ENCODE data around the gene MRAP. TPM values are rescaled to one million over a fixed set of nuclear protein-coding genes. Genes with fewer than 3 reads are reported as not detected.

The MRAP gene
- total and polyA plus RNA-seq, 7 donors: 1.1 to 6.5 TPM; not detected in 5

- TF ChIP-seq POLR2A (IDR thresholded peaks at IDR 0.05) (no peak), EP300 (IDR thresholded peaks at IDR 0.05) (no peak), POLR2AphosphoS5 (IDR thresholded peaks at IDR 0.05) (no peak)
- TF ChIP-seq, protein P1, sequence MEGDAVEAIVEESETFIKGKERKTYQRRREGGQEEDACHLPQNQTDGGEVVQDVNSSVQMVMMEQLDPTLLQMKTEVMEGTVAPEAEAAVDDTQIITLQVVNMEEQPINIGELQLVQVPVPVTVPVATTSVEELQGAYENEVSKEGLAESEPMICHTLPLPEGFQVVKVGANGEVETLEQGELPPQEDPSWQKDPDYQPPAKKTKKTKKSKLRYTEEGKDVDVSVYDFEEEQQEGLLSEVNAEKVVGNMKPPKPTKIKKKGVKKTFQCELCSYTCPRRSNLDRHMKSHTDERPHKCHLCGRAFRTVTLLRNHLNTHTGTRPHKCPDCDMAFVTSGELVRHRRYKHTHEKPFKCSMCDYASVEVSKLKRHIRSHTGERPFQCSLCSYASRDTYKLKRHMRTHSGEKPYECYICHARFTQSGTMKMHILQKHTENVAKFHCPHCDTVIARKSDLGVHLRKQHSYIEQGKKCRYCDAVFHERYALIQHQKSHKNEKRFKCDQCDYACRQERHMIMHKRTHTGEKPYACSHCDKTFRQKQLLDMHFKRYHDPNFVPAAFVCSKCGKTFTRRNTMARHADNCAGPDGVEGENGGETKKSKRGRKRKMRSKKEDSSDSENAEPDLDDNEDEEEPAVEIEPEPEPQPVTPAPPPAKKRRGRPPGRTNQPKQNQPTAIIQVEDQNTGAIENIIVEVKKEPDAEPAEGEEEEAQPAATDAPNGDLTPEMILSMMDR (IDR thresholded peaks at IDR 0.05): no peak
Observed at GRCh38 chr21:32301596-32301995, 2.9 kb downstream of the MRAP start.

GRCh38 chr21:32302560-32302959 lies 3.9 kb downstream of the MRAP start:
- TF ChIP-seq POLR2AphosphoS5 (IDR thresholded peaks at IDR 0.05): no peak
- TF ChIP-seq, protein P1 (IDR thresholded peaks at IDR 0.05): no peak
- no peak for TF ChIP-seq POLR2A (IDR thresholded peaks at IDR 0.05)
- TF ChIP-seq EP300 (IDR thresholded peaks at IDR 0.05): no peak
- Histone ChIP-seq H3K27ac (no peak overlapping the region), H3K27me3 (no peaks in the 10 kb centered on the region), H3K4me3 (no peak overlapping the region), H3K4me1 (no peaks in the 10 kb centered on the region), H3K9me3 (no peaks in the 10 kb centered on the region), H3K36me3 (no peaks in the 10 kb centered on the region)
- intact Hi-C loops (cut with DNase I): no loop called here
- 92 to 97% methylated on average over 6 of the region's 6 CpGs for WGBS, 2 donors
- DNase-seq: no peak

More at GRCh38 chr21:32301596-32301995, 2.9 kb downstream of the MRAP start:
- no peaks in the 10 kb centered on the region for H3K4me1 ChIP-seq
- 86 to 91% methylated on average over 2 of the region's 2 CpGs for WGBS, 2 donors
- no peak overlapping the region for H3K4me3 ChIP-seq
- H3K27ac ChIP-seq: no peak overlapping the region
- H3K36me3 ChIP-seq: no peaks in the 10 kb centered on the region
- no peaks in the 10 kb centered on the region for H3K27me3 ChIP-seq
- no peak for DNase-seq
- H3K9me3 ChIP-seq: no peaks in the 10 kb centered on the region
- intact Hi-C loops (cut with DNase I): no loop called here

- Histone ChIP-seq H3K36me3 (no peaks in the 10 kb centered on the region), H3K4me1 (no peaks in the 10 kb centered on the region), H3K4me3 (no peak overlapping the region), H3K27me3 (no peaks in the 10 kb centered on the region), H3K9me3 (no peaks in the 10 kb centered on the region), H3K27ac (no peak overlapping the region)
- TF ChIP-seq, protein P1 (IDR thresholded peaks at IDR 0.05): no peak
- TF ChIP-seq POLR2AphosphoS5 (IDR thresholded peaks at IDR 0.05) (no peak), POLR2A (IDR thresholded peaks at IDR 0.05) (no peak), EP300 (IDR thresholded peaks at IDR 0.05) (no peak)
- no peak for DNase-seq
- WGBS, 2 donors: 96 to 100% methylated on average over 1 of the region's 1 CpG
- intact Hi-C loops (cut with DNase I): no loop called here
Observed at GRCh38 chr21:32303385-32303784, 4.7 kb downstream of the MRAP start.

GRCh38 chr21:32304998-32305397 lies 6.3 kb downstream of the MRAP start:
- intact Hi-C loops (cut with DNase I): no loop called here
- H3K4me3 ChIP-seq: no peak overlapping the region
- 95 to 96% methylated on average over 7 of the region's 7 CpGs for WGBS, 2 donors
- H3K36me3 ChIP-seq: no peaks in the 10 kb centered on the region
- no peak overlapping the region for H3K27ac ChIP-seq
- no peaks in the 10 kb centered on the region for H3K9me3 ChIP-seq
- DNase-seq: no peak
- no peak for TF ChIP-seq POLR2A (IDR thresholded peaks at IDR 0.05)
- TF ChIP-seq, protein P1 (IDR thresholded peaks at IDR 0.05): no peak
- no peak for TF ChIP-seq EP300 (IDR thresholded peaks at IDR 0.05)
- TF ChIP-seq POLR2AphosphoS5 (IDR thresholded peaks at IDR 0.05): no peak
- no peaks in the 10 kb centered on the region for H3K4me1 ChIP-seq
- H3K27me3 ChIP-seq: no peaks in the 10 kb centered on the region
